HEK293 (cell line): ENCODE measurements around the gene EBF3.

Experiments used
- CTCF ChIA-PET: fragments of 350-600 bp; formaldehyde crosslinking; extraction: SDS; loops from one replicate; lab custom pipeline; 2021; ENCODE audit warnings: antibody characterized with exemption; lab: Yijun Ruan, JAX
- POLR2A ChIA-PET: fragments of 300-600 bp; formaldehyde crosslinking; extraction: SDS; loops from one replicate; lab custom pipeline; 2020; ENCODE audit warnings: antibody characterized with exemption, inconsistent platforms; lab: Yijun Ruan, JAX
- H3K27ac ChIP-seq: fragments of 200-500 bp; sonication (Bioruptor generic); 2 replicates; pipeline ENCODE4 v1.5.1; 2014; ENCODE audit warnings: low read depth, low read length, control low read depth, inconsistent platforms; ENCODE audit errors: extremely low read depth
- H3K36me3 ChIP-seq, 2 experiments: fragments of 200-500 bp in 1 of 2; sonication (Bioruptor generic) in 1 of 2; 1 replicate in 1 of 2; 2 replicates in 1 of 2; pipeline ENCODE4 v1.5.1; 2014 to 2017; ENCODE audit warnings: inconsistent platforms in 2 of 2, low read length in 2 of 2; ENCODE audit not compliant: control insufficient read depth in 2 of 2, insufficient read depth in 1 of 2
- H3K4me1 ChIP-seq: fragments of 200-500 bp; sonication (Bioruptor generic); 2 replicates; pipeline ENCODE4 v1.5.1; 2014; ENCODE audit warnings: mild to moderate bottlenecking, low read length, inconsistent platforms; ENCODE audit not compliant: control insufficient read depth, insufficient read depth
- H3K4me3 ChIP-seq: 2 replicates; pipeline ENCODE4 v1.5.1; 2011; ENCODE audit warnings: low read depth, mild to moderate bottlenecking, control low read depth, low read length, moderate library complexity
- H3K9me3 ChIP-seq: fragments of 200-500 bp; sonication (Bioruptor generic); 2 replicates; pipeline ENCODE4 v1.5.1; 2014; ENCODE audit warnings: low read depth, low read length, inconsistent platforms; ENCODE audit not compliant: control insufficient read depth, insufficient read depth
- FEZF1 ChIP-seq: fragments of 450-650 bp; formaldehyde crosslinking; IDR thresholded peaks from 2 replicates; pipeline ENCODE4 v1.5.1; 2016; ENCODE audit warnings: missing biosample characterization, missing genetic modification characterization
- IKZF3 ChIP-seq: fragments of 450-650 bp; IDR thresholded peaks from 2 replicates; pipeline ENCODE4 v1.5.0; 2018; ENCODE audit warnings: missing biosample characterization, mild to moderate bottlenecking, missing genetic modification characterization, moderate library complexity
- KLF10 ChIP-seq: fragments of 450-650 bp; IDR thresholded peaks from 2 replicates; pipeline ENCODE4 v1.5.1; 2018; ENCODE audit warnings: missing biosample characterization, mild to moderate bottlenecking, missing genetic modification characterization
- OVOL3 ChIP-seq: fragments of 450-650 bp; formaldehyde crosslinking; IDR thresholded peaks from 2 replicates; pipeline ENCODE4 v1.5.1; 2016; ENCODE audit warnings: missing biosample characterization, missing genetic modification characterization
- PBX3 ChIP-seq: sonication (generic); formaldehyde crosslinking; IDR thresholded peaks from 2 replicates; pipeline ENCODE4 v1.8.1; 2022; ENCODE audit warnings: mild to moderate bottlenecking, moderate library complexity, missing genetic modification reagents
- ZBTB17 ChIP-seq: fragments of 450-650 bp; formaldehyde crosslinking; IDR thresholded peaks from 2 replicates; pipeline ENCODE4 v1.5.1; 2016; ENCODE audit warnings: missing biosample characterization, missing genetic modification characterization
- ZNF114 ChIP-seq: fragments of 450-650 bp; formaldehyde crosslinking; IDR thresholded peaks from 2 replicates; pipeline ENCODE4 v1.5.0; 2017; ENCODE audit warnings: missing biosample characterization, missing genetic modification characterization
- ZNF18 ChIP-seq: fragments of 450-650 bp; formaldehyde crosslinking; IDR thresholded peaks from 2 replicates; pipeline ENCODE4 v1.5.1; 2016; ENCODE audit warnings: missing biosample characterization, missing genetic modification characterization
- ZNF184 ChIP-seq: fragments of 450-650 bp; IDR thresholded peaks from 2 replicates; pipeline ENCODE4 v1.5.1; 2018; ENCODE audit warnings: missing biosample characterization, mild to moderate bottlenecking, missing genetic modification characterization
- ZNF214 ChIP-seq: fragments of 450-650 bp; formaldehyde crosslinking; IDR thresholded peaks from 2 replicates; pipeline ENCODE4 v1.5.1; 2017; ENCODE audit warnings: missing biosample characterization, mild to moderate bottlenecking, missing genetic modification characterization, borderline replicate concordance
- ZNF24 ChIP-seq: fragments of 450-650 bp; formaldehyde crosslinking; IDR thresholded peaks from 2 replicates; pipeline ENCODE4 v1.5.1; 2016; ENCODE audit warnings: missing biosample characterization, missing genetic modification characterization
- ZNF248 ChIP-seq: fragments of 450-650 bp; formaldehyde crosslinking; IDR thresholded peaks from 2 replicates; pipeline ENCODE4 v1.5.1; 2017; ENCODE audit warnings: missing biosample characterization, missing genetic modification characterization
- ZNF292 ChIP-seq: fragments of 450-650 bp; formaldehyde crosslinking; IDR thresholded peaks from 2 replicates; pipeline ENCODE4 v1.5.1; 2016; ENCODE audit warnings: low read depth, missing biosample characterization, missing genetic modification characterization, borderline replicate concordance
- ZNF335 ChIP-seq: fragments of 450-650 bp; formaldehyde crosslinking; conservative IDR thresholded peaks from 2 replicates; pipeline ENCODE4 v1.5.1; 2016; ENCODE audit warnings: missing biosample characterization, missing genetic modification characterization
- ZNF391 ChIP-seq: fragments of 450-650 bp; formaldehyde crosslinking; IDR thresholded peaks from 2 replicates; pipeline ENCODE4 v1.5.1; 2016; ENCODE audit warnings: low read depth, missing biosample characterization, missing genetic modification characterization, borderline replicate concordance
- ZNF433 ChIP-seq: fragments of 450-650 bp; formaldehyde crosslinking; IDR thresholded peaks from 2 replicates; pipeline ENCODE4 v1.5.1; 2016; ENCODE audit warnings: missing biosample characterization, missing genetic modification characterization, low read depth
- ZNF544 ChIP-seq: fragments of 450-650 bp; formaldehyde crosslinking; IDR thresholded peaks from 2 replicates; pipeline ENCODE4 v1.5.0; 2017; ENCODE audit warnings: missing biosample characterization, missing genetic modification characterization
- ZNF623 ChIP-seq: fragments of 450-650 bp; formaldehyde crosslinking; IDR thresholded peaks from 2 replicates; pipeline ENCODE4 v1.5.1; 2016; ENCODE audit warnings: missing biosample characterization, missing genetic modification characterization
- ZNF629 ChIP-seq: fragments of 450-650 bp; formaldehyde crosslinking; IDR thresholded peaks from 2 replicates; pipeline ENCODE4 v1.5.1; 2017; ENCODE audit warnings: missing biosample characterization, missing genetic modification characterization
- ZNF747 ChIP-seq: fragments of 450-650 bp; formaldehyde crosslinking; IDR thresholded peaks from 2 replicates; pipeline ENCODE4 v1.5.1; 2016; ENCODE audit warnings: missing biosample characterization, missing genetic modification characterization
- ZNF777 ChIP-seq: fragments of 450-650 bp; formaldehyde crosslinking; IDR thresholded peaks from 2 replicates; pipeline ENCODE4 v1.5.1; 2017; ENCODE audit warnings: missing biosample characterization, missing genetic modification characterization, borderline replicate concordance
- TF ChIP-seq, protein P1 (sequence below): fragments of 450-650 bp; formaldehyde crosslinking; IDR thresholded peaks from 2 replicates; pipeline ENCODE4 v1.5.1; 2017; ENCODE audit warnings: missing biosample characterization, mild to moderate bottlenecking, missing genetic modification characterization, moderate library complexity

Gene EBF3

GRCh38 chr10:129952378-129953118 lies 11.5 kb downstream of the EBF3 start:
- TF ChIP-seq ZNF747 (tag by site-specific recombination): no peak
- no peak for TF ChIP-seq ZNF184
- TF ChIP-seq IKZF3 (tag by site-specific recombination): no peak
- TF ChIP-seq, protein P1, sequence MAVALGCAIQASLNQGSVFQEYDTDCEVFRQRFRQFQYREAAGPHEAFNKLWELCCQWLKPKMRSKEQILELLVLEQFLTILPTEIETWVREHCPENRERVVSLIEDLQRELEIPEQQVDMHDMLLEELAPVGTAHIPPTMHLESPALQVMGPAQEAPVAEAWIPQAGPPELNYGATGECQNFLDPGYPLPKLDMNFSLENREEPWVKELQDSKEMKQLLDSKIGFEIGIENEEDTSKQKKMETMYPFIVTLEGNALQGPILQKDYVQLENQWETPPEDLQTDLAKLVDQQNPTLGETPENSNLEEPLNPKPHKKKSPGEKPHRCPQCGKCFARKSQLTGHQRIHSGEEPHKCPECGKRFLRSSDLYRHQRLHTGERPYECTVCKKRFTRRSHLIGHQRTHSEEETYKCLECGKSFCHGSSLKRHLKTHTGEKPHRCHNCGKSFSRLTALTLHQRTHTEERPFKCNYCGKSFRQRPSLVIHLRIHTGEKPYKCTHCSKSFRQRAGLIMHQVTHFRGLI (tag by site-specific recombination): no peak
- no peak for TF ChIP-seq ZNF544
- no peak for TF ChIP-seq KLF10 (tag by site-specific recombination)
- no peak for TF ChIP-seq ZNF433
- TF ChIP-seq ZNF114 (tag by site-specific recombination): no peak
- no peak for TF ChIP-seq ZNF214 (tag by site-specific recombination)
- TF ChIP-seq ZNF623 (tag by site-specific recombination): no peak
- no peak for TF ChIP-seq PBX3
- no peak for TF ChIP-seq ZNF18
- POLR2A ChIA-PET: no interaction called here
- no peak overlapping the region for H3K27ac ChIP-seq

DNA sequence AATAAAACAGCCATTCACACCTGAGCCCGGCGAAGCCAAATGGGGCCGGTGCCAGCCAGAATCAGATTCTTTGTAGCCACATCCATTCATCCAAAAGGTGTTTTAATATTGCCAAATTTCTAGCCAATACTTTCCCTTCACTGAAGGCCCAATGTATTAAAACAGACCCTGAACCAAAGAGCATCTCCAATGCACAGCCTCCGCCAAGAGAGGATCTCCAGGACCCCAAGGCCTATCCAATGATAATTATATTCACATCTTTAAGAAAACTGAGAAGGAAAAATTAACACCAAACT lies 12.2 kb downstream of the EBF3 start:
- H3K4me3 ChIP-seq: no peak overlapping the region
- CTCF ChIA-PET: no interaction called here
- POLR2A ChIA-PET: no interaction called here
- peaks cover 0 to 16% of the 10 kb centered on the region in 2 experiments; a peak in 2 of 3 replicates for H3K36me3 ChIP-seq
- H3K27ac ChIP-seq: no peak overlapping the region
- no peak for TF ChIP-seq ZNF391 (tag by site-specific recombination)
- no peak for TF ChIP-seq ZNF248 (tag by site-specific recombination)
- no peak for TF ChIP-seq ZNF24 (tag by site-specific recombination)
- no peak for TF ChIP-seq OVOL3 (tag by site-specific recombination)
- TF ChIP-seq ZNF292 (tag by site-specific recombination): no peak
- no peak for TF ChIP-seq ZNF335 (tag by site-specific recombination)
- TF ChIP-seq ZNF777: no peak
- TF ChIP-seq FEZF1 (tag by site-specific recombination): no peak
- TF ChIP-seq ZBTB17 (tag by site-specific recombination): no peak
- no peak for TF ChIP-seq ZNF629 (tag by site-specific recombination)
- no peak for TF ChIP-seq ZNF623 (tag by site-specific recombination)
- no peaks in the 10 kb centered on the region for H3K9me3 ChIP-seq
- peaks cover 23% of the 10 kb centered on the region for H3K4me1 ChIP-seq

More at GRCh38 chr10:129952378-129953118, 11.5 kb downstream of the EBF3 start:
- CTCF ChIA-PET: no interaction called here
- H3K4me1 ChIP-seq: peaks cover 23% of the 10 kb centered on the region
- H3K9me3 ChIP-seq: no peaks in the 10 kb centered on the region
- peaks cover 0 to 22% of the 10 kb centered on the region in 2 experiments; a peak in 2 of 3 replicates for H3K36me3 ChIP-seq
- no peak overlapping the region for H3K4me3 ChIP-seq
